Measurements from ENCODE around the gene CCR5AS.

- TF ChIP-seq CTCF (IDR thresholded peaks at IDR 0.05) (no peak), POLR2A (IDR thresholded peaks at IDR 0.05) (no peak)
These were observed 9.4 kb upstream of the CCR5AS start for GRCh38 chr3:46416125-46416810.
